GM19240 (cell line): ENCODE data around the gene GSTM2.

ENCODE experiments used
- DNase-seq: peaks from one replicate; pipeline ENCODE4 v3.0.0; 2011; ENCODE audit warnings: low spot score; ENCODE audit not compliant: insufficient read length

Gene GSTM2

GRCh38 chr1:109667452-109668122 is at the start of gene GSTM2:
Gene GSTM2 (plus strand): TSS chr1:109668057. CDS start chr1:109668116, 59 bp downstream.
- DNase-seq: peak; percentile 51

DNA sequence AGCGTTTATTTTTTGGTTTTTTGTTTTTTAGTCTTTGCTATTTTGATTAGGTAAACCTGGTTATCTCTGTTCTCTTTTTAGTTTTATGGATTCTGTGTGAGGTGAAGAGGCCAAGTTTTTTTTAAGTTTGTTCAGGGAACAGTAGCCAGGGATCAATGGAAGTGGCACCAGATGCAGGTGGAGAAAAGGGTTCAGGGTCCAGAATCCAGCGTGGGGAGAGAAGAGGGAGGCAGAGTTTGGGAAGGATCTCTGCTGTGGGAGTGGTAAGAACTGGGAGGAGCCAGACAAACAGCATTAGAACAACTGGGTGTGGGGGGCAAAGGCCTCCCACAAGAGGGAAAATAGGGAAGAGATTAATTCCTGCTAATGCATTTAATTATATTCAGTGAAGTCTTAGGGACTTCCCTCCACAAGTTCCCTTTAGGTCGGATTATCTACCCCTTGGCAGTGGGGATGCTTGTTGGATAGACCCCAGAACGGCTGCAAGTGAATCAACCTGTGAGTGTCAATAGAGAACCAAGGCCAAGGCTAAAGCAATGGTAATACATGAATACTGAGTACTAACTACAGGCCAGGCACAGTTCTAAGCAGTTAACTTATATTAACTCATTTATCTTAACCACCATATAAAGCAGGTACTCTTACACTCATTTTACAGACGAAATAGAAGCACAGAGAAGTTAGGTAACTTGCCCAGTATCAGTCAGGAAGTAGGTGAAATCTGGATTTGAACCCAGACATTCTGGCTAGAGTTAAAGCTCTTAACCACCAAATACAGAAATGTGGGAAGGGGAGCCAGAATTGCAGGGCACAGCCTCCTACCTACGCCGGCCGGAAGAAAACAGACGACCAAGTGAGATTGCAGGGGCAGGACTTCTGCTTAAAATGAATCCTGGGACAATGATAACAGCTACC is 48.9 kb upstream of the GSTM2 start:
- no peak for DNase-seq

DNA sequence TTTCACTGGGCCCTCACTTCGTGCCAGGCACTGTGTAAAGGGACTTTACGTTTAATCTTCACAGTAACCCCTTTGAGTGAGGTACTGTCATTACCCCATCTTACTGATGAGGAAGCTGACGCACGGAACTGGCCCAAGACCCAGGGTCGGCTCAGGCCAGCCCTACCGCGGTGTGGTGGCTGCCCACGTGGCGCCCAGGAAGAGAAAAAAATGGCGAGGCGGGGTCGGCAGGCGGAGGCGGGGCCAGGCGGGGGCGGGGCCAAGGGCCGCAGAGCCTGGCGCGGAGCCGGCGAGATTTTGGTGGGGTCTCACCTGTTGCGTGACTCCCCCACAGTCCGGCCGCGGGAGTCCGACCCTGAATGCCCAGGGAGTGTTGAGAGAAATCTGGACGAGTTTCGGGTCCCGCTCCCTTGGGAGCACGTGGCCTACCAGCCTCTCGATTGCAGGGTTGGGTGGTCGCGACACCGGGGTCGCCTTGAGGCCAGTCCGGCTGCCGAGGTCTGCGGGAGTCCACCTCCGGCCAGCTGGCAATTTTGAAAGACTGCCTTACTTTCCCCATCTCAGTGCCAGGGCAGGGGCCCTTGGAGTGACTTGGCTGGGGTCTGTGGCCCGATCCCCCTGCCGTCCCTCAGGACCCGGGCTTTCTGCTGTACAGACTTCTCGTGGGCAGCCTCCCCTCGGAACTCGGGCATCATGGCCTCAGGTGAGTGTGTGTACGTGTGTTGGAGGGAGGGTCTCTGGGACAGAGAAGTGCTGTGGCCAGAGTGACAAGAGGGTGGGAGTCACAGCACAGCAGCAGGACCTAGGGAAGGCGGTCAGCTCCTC is 48.1 kb upstream of the GSTM2 start, which contains the start of the genes AMPD2 and GNAT2:
TSS of gene AMPD2 (plus strand) at position 262 of the 825 bp plus-strand sequence. CDS start 1,339 bp downstream, outside the sequence.
TSS of gene GNAT2 (minus strand) at position 41 of the 825 bp plus-strand sequence. CDS start 6,746 bp downstream, outside the sequence.
- DNase-seq: peak; percentile 75

DNA sequence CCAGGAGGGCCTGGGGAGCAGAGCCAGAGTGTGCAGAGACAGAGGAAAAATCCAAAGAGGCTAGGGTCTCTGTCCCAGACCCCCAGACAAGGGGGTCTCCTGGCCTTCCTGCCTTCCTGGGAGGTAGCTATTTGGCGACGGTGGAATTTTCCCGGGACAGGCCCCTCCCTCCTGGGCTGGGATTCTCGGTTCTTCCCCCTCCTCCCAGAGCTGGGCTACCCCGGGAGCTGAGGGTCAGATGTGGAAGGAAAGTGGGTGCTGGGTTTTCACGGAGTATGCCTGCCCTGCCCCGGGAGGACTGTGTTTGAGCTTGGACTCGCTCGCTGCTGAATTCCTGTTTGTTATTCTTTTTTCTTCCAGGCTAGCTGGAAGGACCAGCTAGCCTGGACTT is 47.5 kb upstream of the GSTM2 start:
- no peak for DNase-seq

DNA sequence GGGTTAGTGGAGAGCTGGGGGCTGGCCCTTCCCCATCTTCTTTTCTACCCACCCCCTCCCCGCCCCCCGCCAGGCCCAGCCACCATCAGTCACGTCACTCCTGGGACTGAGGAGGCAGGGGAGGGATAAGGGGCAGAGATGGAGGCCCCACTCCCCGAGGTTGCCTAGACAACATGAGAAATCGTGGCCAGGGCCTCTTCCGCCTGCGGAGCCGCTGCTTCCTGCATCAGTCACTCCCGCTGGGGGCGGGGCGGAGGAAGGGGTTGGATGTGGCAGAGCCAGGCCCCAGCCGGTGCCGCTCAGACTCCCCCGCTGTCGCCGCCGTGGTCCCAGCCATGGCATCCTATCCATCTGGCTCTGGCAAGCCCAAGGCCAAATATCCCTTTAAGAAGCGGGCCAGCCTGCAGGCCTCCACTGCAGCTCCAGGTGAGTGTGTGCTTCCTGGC is 47.0 kb upstream of the GSTM2 start:
- DNase-seq: peak; percentile 96

GRCh38 chr1:109621379-109622136 is 46.3 kb upstream of the GSTM2 start:
- DNase-seq: no peak

GRCh38 chr1:109622137-109622892 is 45.5 kb upstream of the GSTM2 start:
- DNase-seq: no peak

DNA sequence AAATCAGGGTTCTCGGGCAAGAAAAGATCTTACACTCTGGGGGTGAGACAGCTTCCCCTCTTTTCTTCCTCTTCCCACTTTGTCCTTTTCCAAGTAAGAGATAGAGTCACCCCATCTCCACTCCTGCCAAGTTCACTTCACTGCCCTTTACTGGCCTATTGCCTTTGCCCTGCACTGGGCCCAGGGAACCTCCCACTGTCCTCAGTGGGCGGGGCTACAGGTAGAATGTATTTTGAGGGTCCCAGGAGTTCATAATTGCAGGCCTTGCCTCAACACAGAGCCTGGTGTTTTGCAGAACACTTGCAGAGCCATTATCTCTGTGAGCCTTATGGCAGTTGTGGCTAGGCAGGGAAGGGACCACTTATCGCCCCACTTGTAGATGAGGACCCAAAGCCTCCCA is 45.0 kb upstream of the GSTM2 start:
- no peak for DNase-seq

- no peak for DNase-seq
These were observed 44.2 kb upstream of the GSTM2 start for GRCh38 chr1:109623601-109624161.

DNA sequence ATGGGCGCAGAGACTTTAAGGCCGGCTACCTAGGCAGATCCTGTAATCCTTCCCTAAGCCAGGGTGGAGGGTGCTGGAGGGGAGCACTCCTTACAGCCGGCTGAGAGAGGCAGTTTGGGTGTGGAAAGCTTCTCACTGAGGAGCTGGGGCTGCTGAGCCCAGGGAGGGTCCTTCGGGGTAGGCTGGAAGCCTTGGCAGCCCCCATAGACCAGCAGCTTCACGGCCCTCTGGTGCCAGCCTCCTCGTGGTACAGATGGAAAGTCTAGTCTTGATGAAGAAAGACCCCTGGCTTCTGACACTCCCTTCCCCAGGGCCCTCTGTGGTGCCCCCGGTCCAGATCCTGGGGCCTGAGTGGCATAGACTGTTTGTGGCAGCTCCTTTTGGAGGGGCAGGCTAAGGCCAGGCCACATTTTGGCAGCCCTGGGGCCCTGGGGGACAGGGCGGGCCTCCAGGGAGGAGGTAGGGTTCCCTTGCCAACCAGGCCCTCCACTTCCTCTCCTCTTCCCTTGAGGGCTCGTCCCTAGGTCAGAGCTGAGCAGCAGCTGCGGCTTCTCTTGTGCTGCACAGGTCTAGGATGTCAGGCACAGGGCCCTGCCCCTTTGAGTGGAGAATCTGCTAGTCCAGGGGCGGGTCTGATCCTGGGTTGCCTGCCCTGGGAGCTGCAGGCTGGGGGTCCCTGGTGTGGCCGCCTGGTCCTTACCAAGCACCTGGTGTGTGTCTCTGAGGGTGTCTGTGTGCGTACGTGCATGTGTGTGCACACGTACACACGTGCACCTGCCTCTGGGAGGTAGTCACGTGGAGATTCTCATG is 43.5 kb upstream of the GSTM2 start:
- DNase-seq: no peak

DNA sequence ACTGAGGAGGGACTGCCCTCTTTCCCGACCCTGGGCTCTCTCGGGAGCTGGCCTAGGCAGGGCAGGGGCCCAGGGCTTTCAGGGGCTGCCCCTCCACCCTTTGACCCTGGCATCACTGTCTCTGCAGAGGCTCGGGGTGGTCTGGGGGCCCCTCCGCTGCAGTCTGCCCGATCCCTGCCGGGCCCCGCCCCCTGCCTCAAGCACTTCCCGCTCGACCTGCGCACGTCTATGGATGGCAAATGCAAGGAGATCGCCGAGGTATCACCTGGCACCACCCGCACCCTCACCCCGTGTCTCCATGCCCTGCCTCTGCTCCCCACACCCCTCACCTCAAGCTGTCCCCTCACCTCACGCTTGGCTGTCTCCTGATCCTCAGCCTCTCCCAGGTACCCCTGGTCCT is 42.7 kb upstream of the GSTM2 start:
- no peak for DNase-seq

GRCh38 chr1:109625601-109626560 is 42.0 kb upstream of the GSTM2 start:
- no peak for DNase-seq

DNA sequence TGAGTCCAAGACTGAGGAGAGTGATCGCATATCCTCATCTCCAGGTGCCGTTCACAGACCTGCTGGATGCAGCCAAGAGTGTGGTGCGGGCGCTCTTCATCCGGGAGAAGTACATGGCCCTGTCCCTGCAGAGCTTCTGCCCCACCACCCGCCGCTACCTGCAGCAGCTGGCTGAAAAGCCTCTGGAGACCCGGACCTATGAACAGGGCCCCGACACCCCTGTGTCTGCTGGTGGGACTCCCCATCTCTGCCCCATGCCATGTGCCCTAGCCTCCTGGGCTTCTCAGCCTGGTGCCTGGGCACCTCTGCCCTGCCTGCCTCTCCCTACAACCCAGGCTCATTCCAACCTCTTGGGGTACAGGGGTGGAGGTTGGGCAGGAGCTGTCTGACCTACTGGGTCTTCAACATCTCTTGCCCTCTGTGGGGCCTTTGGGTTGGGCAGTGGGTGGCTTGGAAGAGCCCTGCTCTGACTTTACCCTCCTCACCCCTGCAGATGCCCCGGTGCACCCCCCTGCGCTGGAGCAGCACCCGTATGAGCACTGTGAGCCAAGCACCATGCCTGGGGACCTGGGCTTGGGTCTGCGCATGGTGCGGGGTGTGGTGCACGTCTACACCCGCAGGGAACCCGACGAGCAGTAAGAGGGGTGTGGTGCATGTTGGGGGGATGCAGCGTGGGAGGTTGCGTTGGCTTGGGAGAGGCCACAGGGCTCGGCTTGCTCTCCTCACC is 41.0 kb upstream of the GSTM2 start:
- no peak for DNase-seq

DNA sequence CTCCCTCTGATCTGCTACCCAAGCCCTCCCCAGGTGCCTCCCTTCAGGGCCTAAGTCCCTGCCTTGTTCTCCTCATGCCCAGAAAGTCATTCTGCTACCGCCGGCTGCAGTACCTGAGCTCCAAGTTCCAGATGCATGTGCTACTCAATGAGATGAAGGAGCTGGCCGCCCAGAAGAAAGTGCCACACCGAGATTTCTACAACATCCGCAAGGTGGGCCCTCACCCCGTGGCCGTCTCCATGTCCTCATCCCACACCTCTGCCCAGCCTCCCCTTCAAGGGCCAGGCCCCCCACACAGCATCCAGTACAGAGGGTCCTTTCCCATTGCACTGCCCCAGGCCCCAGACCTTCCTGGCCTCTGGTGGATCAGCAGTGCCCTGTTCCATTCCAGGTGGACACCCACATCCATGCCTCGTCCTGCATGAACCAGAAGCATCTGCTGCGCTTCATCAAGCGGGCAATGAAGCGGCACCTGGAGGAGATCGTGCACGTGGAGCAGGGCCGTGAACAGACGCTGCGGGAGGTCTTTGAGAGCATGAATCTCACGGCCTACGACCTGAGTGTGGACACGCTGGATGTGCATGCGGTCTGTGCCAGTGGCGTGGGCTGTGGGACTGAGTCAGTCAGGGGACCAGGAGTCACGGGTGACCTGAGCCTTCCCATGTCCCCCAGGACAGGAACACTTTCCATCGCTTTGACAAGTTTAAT is 40.0 kb upstream of the GSTM2 start:
- DNase-seq: no peak

DNA sequence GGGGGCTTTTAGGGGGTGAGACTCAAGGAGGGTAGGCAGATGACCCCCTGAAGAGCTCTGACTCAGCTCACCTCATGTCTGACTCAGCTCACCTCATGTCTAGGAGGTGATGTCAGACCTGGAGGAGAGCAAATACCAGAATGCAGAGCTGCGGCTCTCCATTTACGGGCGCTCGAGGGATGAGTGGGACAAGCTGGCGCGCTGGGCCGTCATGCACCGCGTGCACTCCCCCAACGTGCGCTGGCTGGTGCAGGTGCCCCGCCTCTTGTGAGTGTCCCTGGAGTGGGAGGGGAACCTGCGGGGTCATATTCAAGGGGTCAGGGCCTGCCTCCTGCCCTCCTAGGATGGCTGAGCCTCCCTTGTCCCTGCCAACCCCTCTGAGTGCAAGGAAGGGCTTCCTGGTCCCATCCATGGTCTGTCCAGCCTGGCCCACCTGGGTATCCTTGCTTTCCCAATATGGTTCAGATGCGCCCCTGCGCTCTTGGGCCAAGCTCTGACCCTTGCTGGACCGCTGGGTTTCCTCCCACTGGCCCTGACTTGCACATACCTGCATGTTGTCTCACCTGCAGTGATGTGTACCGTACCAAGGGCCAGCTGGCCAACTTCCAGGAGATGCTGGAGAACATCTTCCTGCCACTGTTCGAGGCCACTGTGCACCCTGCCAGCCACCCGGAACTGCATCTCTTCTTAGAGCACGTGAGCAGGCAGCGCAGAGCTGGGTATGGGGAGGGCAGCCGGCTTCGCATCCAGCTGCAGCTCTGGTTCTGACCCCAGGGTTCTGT is 39.1 kb upstream of the GSTM2 start:
- DNase-seq: no peak
